IPS DF 19.7 (cell line): ENCODE data around the gene RPS3.
"Not testable (repeated sequence)": the region's sequence is repeated elsewhere in the genome, so short reads cannot be mapped to it uniquely, and the experiment has no call there.

Experiments
- DNase-seq: peaks from one replicate; pipeline ENCODE4 v3.0.0-alpha.2; 2013; ENCODE audit warnings: low read depth, low spot score

RPS3 gene

DNA sequence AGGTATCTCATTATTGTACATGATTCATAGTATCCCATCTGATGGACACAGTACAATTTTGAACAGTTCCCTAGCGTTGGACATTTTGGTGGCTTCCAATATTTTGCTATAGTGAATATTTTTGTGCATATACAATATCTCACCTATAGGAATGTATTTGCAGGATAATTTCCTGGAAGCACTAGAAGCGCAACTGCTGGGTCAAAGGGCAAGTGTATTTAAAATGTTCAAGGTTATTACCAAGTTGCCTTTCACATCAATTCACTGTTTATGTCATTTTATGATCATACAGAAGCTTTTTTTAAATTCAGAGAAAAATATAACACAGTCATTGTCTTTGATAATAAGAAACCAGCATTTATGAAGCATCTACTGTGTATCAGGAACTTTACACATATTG, 19.1 kb upstream of the RPS3 start:
- DNase-seq = no peak

DNA sequence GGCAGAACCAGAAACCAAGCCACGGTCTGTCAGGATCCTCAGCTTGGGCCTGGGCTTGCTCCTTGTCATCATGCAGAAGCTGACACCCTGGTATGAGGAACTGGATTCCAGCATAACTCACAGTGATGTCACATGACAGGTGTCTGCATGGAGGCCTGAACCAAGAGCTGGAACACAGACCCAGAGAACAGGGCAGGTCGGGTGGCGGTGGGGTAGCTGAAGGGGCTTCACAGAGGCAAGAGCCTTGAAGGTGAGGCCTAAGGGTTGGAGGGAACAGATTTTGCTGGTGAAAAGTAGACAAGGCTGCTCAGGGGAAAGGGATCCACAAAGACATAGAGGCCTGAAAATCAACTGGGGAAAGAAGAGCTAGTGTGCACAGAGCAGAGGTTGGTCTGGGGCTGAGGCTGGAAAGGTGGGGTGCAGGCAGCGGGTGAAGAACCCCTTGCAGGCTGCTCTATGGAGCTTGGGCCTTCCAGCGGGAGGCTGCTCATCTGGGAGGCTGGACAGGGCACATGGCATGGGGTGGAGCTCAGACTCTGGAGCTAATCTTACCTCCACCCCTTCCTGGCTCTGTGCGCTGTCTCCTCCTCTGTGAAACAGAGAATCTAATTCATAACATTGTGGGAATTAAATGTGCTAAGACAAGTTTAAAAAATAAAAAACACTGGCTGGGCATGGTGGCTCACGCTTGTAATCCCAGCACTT, 18.4 kb upstream of the RPS3 start:
- no peak for DNase-seq

DNA sequence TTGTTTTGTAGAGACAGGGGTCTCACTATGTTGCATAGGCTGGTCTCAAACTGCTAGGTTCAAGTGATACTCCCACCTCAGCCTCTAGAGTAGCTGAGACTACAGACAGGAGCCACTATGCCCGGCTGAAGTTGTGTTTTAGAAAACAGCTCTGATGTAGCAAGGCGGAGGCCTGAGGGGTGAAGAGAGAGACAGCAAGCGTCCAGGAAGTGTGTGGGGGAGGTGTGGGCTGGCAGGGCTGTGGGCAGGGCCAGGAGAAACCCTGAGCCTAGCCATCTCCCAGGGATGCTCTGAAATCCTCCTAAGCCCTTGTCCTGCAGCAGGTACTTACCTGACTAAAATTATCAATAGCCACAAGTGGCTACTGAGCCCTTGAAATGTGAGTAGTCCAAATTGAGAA, 16.1 kb upstream of the RPS3 start:
- DNase-seq = no peak

DNA sequence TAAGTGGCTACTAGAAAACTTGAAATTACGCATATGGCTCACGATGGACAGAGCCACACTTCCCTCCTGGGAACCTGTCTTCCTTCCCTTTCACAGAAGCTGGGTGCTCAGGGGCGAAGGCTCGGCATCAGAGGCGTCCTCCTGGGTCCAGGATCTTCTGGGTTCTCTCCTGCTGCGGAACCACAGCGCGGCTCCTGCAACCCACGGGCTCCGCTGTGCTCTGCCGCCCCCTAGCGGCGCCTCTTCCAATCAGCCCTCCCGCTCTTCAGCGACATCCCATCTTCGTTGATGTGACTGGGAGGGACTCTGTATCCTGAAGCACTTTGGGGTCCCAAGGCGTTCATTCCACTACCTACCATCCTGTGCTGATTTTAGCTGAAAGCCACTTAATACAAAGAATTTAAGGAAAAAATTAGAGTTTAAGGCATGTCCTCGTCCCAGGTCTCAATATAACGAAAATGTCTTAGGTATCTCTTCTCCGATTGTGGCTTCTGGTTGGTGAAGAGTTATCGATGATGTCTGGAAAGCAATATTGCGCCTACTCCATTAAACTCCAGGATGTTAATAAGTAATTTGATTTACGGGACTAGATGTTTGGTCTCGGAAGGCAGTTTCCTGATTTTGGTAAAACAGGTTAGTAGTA, 14.8 kb upstream of the RPS3 start:
- DNase-seq = peak; percentile 70

DNA sequence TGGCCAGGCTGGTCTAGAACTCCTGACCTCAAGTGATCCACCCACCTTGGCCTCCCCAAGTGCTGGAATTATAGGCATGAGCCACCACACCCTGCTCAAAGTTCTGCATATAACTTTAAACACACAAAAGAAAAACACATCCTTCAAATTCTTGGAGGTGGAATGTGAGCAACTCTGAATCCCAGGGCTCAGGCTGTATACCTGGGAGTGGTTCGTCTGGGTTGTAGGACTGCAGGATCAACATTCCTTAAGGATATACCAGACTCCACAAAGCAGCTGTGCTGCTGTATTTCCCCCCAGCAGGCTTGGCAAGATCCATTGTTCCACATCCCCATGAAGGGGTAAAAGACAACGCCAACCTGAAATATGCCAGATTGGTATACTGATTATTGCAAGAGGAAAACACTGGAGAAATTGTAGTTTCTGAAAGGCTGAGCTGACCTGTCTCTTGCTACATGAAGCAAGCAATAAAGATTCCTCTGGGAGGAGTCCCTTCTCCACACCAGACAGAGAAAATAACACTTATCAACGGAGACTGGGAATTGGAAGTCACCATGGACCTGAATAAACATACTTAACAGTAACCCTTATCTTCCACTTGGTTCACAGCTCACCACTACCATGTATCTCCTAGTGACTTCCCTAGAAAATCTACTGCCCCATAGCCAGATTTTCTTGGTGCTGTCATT, 12.2 kb upstream of the RPS3 start:
- no peak for DNase-seq

DNA sequence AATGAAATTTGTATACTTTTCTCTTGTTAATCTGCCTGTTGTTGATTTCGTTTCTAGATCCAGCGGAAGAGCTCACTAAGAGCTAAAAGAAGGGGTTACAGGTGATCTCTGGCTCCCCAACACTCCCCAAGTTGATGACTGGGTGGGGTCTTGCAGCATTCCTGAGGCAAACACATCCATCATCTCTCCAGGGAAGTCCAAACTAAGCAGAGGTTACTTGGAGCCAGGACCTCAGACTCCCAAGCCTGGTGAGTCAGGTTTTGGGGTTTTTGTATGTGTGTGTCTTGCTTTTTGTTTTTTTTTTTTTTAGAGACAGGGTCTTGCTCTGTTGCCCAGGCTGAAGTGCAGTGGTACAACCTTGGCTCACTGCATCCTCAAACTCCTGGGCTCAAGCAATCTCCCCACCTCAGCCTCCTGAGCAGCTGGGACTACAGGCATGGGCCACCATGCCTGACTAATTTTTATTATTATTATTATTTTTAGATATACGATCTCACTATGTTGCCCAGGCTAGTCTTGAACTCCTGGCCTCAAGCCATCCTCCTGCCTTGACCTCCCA, 11.5 kb upstream of the RPS3 start:
- no peak for DNase-seq

DNA sequence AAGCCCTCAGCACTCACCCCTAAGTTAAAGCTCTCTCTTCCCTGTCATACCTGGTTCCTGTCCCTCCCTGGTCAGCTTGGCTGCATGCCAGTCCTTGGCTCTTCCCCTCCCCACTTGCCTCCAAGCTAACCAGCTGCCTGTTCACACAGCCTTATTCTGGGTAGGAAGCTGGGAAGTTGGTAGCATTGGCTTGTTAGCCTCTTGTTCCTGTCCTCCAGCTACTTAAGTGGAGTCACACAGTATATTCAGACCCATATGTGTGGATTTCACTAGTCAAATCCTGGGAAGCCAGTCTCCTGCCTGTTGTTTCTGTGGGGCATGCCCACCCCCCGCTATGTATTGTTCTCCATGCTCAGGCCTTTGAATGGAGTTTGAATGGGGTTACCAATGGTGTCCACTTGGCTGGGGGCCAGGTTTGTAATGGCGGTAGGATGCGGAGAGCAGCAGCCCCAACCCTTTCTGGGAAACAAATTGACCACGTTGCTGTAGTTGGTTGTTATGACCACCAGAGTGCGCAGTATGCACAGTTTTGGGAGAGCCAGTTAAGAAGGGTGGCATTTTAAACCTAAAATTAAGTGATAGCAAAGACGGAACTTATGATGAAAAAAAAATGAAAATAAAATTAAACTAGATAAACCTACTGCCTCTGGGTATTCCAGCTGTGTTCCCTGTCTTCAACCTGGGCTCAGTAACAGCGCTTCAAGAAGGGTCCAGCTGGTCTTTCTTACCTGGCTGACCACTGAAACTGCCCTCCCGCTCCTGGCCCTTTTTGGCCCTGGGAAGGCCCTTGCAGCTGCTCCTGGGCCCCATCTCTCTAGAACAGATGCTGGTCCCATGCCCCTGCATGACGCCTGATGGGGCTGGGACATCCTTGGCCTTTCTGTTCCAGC, 10.7 kb upstream of the RPS3 start:
- peak; percentile 56 for DNase-seq

DNA sequence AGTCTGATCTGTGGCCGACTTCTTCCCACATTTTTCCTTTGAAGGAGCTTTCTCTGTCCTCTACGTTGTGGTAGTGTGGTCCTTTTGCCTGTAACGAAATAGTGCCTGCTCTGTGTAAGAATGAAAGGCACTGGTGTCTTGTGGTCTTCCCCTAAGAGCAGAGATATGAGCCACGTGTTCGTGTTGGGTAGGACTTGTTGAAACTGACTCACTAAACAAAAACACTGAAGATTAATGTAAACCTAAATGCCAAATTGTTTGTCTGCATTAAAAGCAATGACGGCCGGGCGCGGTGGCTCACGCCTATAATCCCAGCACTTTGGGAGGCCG, 10.1 kb upstream of the RPS3 start:
- no peak for DNase-seq

DNA sequence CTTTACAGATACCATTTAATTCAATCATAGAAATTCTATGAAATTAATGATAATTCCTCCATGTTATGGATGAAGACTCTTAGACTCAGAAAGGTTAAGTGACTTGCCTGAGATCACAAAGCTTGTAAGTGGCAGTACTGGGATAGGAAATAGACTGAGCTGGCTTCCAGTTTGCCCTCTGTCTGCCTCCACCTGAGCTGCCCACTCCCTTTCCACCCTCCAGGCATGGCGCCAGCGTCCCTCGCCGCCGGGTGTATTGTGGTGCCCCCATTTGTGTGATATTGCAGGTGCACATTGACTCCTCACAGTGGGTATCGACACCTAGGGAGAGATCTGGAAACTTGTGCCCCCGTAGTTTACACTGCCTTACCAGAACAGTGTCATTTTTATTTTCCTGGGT, 9.4 kb upstream of the RPS3 start:
- no peak for DNase-seq

DNA sequence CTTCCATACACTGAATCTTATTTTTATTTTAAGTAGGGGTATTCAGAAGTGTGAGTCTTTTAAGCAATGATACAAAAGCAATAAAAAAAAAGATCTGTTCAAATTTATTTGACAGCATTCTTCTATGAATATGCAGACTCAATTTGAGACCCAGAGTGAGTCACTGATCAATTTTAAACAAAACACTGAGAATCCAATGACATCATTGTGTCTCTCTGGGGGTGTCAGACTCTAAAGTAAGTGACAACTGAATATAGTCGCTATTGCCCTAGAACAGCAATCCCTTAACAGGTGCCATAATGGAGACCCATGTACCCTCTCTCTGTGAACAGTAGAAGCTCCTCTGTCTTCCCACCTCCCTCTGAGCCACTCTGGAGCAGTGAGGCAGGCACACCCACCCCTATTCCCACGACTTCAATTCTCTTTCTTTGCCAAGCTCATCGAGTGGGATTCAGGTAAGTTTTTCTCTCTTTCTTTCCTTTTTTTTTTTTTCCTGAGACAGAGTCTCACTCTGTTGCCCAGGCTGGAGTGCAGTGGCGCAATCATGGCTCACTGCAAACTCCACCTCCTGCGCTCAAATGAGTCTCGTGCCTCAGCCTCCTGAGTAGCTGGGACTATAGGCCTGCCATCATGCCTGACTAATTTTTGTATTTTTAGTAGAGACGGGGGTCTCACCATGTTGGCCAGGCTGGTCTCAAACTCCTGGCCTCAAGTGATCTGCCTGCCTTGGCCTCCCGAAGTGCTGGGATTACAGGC, 5.1 kb upstream of the RPS3 start:
- DNase-seq = no peak

DNA sequence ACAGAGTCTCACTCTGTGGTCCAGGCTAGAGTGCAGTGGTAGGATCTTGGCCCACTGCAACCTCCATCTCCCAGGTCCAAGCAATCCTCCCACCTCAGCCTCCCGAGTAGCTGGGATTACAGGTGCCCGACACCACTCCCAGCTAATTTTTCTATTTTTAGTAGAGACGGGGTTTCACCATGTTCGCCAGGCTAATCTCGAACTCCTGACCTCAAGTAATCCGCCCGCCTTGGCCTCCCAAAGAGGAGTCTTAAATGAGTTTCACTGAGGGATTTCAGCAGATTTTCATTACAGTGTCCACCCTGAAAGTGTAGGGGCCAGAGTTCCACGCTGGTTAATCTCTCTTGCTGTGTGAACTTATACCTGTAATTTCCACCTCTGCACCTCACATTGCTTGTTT, 412 bp upstream of the RPS3 start:
- no peak for DNase-seq

DNA sequence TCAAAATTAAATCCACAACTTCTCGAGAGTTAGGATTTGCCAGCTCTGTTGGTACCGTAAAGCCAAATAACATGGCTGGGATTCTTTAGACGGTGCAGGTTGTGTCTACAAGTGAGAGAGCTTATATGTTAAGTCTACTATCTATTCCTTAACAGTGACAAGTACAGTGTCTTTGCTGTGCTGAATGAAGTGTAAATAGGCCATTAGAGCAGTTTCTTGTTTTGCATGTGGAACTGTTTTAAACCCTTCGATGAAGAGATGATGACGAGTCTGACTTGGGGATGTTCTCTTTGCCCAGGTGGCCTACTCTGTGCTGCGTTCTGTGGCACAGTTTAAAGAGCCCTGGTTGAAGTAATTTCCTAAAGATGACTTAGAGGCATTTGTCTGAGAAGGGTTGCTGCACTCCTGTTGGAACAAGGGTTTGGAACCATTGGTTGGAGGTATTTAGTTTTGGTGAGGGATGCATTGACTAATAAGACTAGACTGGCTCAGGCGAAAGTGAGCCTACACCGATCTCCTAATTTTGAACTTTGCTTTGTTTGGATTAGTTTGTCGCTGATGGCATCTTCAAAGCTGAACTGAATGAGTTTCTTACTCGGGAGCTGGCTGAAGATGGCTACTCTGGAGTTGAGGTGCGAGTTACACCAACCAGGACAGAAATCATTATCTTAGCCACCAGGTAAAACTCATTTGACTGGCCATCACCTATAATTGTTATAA, 988 bp downstream of the RPS3 start:
- no peak for DNase-seq

DNA sequence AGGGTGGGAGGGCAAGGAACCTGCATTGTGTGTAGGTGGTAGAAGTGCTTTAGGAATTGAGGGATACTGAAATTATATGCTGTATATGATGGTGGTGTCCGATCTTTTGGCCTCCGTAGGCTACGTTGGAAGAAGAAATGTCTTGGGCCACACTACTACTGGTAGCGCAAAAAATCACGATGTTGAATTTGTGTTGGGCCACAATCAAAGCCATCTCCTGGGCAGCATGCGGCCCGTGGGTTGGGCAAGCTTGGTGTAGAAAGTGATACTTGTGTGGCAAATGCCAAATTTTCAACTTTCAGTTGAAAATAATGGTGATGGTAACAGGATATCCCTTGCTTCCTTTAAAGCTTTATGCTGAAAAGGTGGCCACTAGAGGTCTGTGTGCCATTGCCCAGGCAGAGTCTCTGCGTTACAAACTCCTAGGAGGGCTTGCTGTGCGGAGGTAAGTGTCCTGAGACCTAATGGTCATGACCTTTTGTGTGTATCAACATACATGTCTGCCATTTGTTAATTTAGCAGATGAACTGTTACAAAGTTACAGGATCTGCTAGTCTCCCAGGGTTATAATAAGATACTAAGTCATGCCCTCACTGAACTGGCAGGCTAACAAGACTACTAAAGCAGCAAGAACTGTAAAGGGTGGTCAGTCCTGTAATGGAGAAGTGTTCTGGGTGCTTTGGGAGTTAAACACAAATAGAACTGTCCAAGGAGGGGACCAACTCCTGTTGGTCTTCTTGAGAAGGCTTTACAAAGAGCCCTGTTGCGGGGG, 2.9 kb downstream of the RPS3 start:
- DNase-seq = no peak

DNA sequence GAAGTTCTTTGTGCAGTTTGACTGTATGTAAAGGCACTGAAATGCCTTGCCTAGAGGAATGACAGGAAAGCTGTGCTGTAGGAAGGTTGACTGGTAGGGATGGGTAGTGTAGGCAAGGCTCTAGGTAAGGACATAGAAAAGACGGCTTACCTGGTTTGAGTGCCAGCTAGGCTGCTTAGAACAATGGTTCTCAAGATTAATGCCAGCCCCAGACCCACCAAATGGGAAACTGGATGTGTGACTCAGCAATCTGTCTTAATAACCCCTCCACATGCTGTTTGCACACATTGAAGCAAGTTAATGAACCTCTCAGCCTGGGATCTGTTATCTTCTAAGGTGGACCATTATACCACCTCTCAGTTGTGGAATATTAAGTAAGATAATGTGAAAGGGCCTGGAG, 3.7 kb downstream of the RPS3 start:
- no peak for DNase-seq

DNA sequence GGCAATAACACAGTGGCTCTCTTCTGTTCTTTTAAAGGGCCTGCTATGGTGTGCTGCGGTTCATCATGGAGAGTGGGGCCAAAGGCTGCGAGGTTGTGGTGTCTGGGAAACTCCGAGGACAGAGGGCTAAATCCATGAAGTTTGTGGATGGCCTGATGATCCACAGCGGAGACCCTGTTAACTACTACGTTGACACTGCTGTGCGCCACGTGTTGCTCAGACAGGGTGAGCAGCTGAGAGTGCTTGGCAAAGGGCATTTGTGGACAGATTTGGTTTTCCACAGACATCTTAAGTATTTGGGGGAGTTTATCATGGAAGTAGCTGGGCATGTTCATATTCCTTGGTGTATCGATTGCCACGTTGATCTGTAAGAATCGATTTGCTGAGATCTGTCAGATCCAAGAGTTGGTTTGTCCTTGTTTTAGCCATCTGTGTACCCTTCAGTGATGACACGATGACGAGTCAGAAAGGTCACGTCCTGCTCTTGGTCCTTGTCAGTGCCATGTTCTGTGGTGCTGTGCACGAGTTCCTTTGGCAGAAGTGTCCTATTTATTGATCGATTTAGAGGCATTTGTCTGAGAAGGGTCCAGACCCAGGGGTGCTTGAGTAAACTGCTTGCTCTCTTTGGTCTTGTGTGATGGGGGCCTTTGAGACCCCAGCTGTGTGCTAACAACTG, 4.8 kb downstream of the RPS3 start:
- DNase-seq = no peak

DNA sequence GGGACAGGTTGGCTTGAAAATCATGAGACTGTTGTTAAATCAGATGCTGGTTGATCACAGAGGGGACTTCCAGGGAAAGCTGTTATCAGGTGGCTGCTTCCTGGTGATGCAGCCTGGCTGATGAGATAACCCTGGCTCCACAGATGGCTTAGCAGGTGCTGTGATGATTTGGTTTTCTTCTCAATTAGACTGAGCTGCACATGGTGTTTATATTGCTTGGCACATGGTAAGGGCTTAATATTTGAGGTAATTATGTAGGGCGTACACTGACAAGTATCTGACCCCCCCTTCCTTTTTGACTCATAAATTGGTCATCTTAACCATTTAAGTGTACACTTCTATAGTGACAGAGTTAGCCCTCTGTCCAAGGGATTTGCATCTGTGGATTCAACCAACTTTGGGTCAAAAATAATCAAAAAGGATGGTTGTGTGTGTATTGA, 7.0 kb downstream of the RPS3 start:
- no peak for DNase-seq

DNA sequence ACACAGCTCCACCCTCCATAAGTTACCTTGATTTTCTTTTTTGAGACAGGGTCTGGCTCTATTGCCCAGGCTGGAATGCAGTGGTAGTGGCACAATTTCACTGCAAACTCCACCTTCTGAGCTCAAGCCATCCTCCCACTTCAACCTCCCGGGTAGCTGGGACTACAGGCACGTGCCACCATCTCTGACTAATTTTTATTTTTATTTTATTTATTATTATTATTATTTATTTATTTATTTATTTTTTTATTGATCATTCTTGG, 9.6 kb downstream of the RPS3 start:
- DNase-seq = no peak

DNA sequence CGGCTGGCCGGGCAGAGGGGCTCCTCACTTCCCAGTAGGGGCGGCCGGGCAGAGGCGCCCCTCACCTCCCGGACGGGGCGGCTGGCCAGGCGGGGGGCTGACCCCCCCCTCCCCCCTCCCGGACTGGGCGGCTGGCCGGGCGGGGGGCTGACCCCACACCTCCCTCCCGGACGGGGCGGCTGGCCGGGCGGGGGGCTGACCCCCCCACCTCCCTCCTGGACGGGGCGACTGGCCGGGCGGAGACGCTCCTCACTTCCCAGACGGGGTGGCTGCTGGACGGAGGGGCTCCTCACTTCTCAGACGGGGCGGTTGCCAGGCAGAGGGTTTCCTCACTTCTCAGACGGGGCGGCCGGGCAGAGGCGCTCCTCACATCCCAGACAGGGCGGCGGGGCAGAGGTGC, 10.7 kb downstream of the RPS3 start:
- not testable (repeated sequence) for DNase-seq

DNA sequence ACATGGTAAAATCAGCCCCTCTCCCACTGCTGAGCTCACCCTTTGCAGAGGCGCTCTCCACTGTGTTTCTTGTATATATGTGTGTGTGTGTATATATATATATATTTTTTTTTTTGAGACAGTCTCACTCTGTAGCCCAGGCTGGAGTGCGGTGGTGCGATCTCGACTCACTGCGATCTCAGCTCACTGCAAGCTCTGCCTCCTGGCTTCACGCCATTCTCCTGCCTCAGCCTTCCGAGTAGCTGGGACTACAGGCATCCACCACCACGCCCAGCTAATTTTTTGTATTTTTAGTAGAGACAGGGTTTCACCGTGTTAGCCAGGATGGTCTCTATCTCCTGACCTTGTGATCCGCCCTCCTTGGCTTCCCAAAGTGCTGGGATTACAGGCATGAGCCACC, 13.8 kb downstream of the RPS3 start:
- DNase-seq = not testable (repeated sequence)
